NCI-H2029 treated with DMSO at 0.1 percent for 48 hours (cell line): ENCODE measurements around the gene SULT1C3.

Experiments
- DNase-seq: peaks from one replicate; lab custom pipeline; 2025; lab: John Stamatoyannopoulos, UW

The SULT1C3 gene

GRCh38 chr2:108239786-108240185 lies at the start of gene SULT1C3:
Gene SULT1C3 (plus strand): TSS chr2:108239968. CDS start chr2:108247195, 7,227 bp downstream.
- DNase-seq: no peak

GRCh38 chr2:108193251-108193650 lies 46.5 kb upstream of the SULT1C3 start:
- no peak for DNase-seq

DNA sequence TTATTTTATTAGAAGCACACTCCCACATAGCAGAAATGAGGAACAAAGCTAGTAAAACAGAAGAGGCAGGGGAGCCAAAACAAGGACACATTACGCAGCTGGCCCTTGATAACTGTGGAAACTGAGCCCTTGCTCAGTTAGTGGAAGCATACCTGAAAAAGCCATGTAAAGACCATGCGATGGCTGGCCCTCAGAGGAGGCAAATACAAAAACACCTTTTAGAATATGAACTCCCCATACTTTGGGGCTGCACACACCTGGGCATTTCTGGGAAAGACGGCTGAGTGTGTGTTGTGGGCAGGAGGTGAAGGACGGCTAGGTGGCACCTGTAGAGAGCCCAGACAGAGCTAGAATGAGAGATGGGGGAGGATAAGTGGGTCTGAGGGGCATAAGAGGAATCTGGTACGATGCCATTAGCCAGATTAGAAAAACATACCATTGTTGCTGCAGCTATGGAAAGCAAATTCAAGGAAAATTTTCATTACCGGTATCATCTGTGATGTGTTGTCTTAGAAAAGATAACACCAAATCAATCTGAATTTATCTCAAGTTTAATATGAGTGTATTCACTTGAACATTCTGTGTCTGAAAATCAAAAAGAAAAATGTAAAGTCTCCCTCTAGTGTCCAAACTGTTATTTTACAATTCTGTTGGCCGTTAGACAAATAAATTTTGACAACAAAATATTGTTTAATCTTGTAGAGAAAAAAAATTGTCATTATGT lies 45.2 kb upstream of the SULT1C3 start:
- no peak for DNase-seq

DNA sequence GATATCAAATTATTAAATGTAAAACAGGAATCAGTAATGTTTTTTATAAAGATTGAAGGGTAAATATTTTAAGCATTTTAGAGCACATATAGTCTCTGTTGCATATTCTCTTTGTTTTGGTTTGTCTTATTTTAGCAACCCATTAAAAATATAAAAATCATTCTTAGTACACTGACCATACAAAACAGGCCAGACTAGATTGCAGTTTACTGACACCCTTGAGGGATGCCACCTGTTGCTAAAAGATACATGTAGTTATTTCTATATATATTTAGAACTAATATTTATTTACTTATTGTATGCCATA lies 44.7 kb upstream of the SULT1C3 start:
- no peak for DNase-seq

- DNase-seq: no peak
Measured at GRCh38 chr2:108199726-108200125, 40.0 kb upstream of the SULT1C3 start.

DNA sequence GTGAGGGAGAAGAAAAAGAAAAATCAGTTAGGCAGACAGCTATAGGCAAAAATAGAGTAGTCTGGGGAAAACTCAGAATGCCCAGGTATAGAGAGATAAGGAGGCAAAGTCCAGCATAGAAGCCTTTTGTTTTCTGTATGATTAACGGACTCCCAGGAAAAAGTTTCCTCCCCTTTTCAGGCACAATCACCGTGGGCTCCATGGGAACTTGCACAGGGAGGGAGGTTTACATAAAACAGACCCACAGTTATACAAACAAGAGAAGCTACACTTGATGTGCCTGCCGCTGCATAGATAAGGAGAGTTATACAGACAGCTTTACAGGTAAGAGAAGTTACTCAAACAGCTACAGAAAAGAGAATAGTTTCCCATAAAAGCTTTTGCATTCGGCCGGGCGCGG lies 39.2 kb upstream of the SULT1C3 start:
- DNase-seq: no peak

DNA sequence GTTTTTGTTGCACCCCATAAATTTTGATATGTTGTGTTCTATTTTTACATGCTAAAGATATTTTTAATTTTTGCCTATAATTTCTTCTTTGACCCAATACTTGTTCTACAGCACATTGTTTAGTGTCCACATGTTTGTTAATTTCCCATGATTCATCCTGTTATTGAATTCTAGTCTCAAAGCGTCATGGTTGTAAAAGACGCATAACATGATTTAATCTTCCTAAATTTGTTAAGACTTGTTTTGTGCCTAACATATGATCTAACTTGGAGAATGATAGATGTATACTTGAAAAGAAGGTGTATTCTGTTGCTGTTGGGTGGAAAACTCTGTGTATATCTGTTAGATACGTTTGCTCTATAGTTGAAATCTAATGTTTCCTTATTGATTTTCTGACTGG lies 27.1 kb upstream of the SULT1C3 start:
- DNase-seq: no peak

DNA sequence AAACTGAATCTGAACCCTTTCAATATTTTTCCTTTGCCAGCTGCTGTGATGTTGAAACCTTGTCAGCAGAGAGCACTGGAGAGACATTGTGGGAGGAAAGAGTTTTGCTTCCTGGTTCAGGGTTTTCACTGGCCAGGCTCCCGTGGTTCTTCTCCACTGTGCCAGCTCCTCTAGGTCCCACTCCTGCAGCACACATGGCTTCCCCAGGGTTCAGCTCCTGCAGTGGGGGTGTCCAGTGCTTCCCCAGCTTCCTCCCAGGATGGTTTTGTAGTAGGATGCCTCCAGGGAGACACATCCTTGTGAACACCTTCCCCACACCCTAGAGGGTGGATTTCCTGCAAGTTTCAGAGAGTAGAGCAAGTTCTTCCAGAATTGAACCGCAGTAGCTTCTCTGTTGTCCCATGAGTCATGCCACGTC lies 24.0 kb upstream of the SULT1C3 start:
- peak; percentile 15 for DNase-seq

DNA sequence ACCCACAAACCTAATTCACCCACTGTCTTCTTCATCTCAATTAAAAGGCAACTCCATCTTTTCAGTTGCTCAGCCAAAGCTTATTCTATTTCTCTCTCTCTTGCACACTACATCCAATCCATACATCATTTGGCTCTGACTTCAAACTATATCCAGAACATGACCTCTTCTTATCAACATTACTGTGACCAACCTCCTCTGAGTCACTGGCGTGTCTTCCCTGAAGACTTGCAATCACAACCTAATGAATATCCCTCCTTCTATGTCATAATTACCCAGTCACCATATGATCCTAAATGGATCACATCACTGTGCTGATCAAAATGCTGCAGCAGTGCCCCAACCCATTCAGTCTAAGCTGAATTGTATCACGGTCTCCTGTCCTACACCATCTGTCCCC lies 22.6 kb upstream of the SULT1C3 start:
- DNase-seq: no peak

GRCh38 chr2:108219688-108220087 lies 20.1 kb upstream of the SULT1C3 start:
- no peak for DNase-seq

DNA sequence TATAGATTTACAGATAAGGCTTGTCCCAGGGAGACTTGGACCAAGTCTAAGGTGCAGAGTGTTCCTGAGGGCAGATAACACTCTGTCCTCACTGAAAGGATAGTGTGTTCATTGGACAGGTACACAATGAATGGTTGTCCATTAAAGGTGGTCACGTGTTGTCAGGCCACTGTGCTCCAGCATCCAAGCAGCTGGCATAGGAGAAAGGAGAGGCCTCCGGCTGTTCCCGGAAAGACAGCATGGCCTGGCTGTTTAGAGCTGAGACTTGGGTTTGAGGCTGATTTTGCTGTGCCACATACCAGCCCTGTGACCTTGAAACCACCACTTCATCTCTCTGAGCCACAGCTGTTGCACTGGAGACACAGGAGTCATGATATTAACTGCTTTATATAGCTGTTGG lies 19.6 kb upstream of the SULT1C3 start:
- DNase-seq: no peak

DNA sequence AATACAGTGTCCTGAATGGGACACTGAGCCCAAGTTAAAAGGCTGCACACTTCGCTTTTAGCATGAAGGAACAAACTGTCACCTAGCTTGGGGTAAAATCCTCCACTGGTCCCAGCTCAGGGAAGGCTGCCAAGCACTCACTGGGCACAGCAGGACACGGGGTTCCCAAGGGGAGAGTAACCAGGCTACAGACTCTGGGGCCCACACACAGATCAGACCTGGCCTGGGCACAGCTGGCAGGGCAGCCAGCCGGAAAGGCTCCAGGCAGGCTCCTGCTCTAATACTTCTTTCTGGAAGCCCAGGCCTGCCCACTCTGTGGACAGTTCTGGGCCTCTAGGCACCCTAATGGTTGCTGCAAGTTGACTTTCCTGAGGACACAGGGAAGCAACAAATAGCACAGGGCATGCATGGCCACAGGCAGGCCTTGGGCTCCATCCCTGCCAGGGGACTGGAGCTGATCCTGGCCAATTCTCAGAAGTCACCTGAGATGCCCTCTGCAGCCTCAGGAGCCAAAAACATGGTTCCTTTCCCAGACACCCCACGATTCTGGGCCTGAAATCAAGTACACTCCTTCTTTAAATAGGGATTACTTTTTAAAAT lies 18.7 kb upstream of the SULT1C3 start:
- DNase-seq: no peak

- no peak for DNase-seq
Measured at GRCh38 chr2:108222261-108222660, 17.5 kb upstream of the SULT1C3 start.

- no peak for DNase-seq
Measured at GRCh38 chr2:108223573-108223972, 16.2 kb upstream of the SULT1C3 start.

GRCh38 chr2:108224022-108224421 lies 15.7 kb upstream of the SULT1C3 start:
- no peak for DNase-seq

DNA sequence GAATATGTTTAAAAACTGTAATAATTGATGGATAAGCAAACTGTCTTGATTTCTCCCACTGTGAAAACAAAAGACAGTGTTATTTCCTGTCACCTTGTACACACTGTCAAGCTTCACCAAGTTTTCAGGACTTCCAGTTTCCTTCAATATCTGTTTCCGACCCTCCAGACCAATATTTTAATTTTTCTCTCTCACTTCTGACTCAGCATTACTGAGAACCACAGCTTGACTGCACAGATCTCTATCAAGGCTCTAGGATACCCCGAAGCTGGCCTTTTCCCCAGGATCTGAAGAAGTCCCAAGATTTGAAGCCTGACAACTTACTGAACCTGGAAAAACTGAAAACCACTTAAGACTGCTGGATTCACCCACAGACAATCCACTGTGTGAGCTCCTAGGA lies 13.2 kb upstream of the SULT1C3 start:
- no peak for DNase-seq

DNA sequence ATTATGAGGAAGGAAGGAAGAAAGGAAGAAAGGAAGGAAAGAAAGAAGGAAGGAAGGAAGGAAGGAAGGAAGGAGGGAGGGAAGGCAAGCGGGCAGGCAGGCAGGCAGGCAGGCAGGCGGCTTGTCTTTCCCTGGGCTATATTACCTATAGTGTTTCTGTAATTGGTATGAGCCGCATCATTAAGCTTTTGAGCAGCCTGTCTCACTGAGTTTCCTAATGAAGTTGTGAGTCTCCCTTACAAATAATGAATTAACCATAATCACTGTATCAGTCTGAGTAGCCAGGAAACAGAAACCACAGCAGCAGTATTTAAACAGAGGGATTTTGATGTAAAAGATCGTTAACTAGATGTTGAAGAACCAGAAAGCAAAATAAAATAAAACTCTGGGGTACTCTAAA lies 11.8 kb upstream of the SULT1C3 start:
- DNase-seq: no peak

- DNase-seq: no peak
Measured at GRCh38 chr2:108228537-108228936, 11.2 kb upstream of the SULT1C3 start.

DNA sequence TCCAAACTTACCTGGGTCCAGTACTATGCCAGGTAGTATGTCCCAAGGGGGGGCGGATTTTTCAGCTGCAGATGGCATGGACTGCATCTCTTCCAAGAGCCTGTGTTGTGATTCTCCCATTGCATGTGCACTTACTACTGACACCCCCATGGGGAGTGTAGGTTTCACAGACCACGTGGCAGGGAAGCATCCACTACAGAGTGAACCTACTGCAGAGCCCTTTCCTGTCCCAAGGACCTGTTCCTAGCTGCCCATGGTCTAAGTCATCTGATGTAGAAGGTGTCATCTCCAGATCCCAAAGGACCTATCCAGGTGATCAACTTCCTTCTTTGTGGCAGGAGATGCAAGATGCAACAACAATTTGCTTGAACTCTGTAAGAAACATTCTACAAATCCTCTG lies 9.9 kb upstream of the SULT1C3 start:
- DNase-seq: no peak

DNA sequence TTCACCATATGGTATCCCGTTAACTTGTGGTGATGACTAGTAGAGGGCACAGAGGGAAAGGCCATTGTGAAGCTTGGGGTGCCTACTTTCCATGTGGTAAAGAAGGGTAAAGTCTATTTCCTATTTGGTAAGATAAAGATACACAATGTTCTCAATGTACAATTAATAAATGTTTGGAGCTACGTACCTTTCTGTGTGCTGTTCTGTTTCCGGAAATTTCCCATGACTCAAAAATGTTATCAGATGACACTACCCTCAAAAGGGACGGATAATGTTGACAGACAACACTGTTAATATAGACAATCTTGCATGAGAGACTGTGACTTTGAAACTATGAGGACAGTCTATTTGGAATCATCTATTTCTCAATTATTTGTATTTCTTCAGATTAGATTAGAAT lies 4.2 kb upstream of the SULT1C3 start:
- no peak for DNase-seq

DNA sequence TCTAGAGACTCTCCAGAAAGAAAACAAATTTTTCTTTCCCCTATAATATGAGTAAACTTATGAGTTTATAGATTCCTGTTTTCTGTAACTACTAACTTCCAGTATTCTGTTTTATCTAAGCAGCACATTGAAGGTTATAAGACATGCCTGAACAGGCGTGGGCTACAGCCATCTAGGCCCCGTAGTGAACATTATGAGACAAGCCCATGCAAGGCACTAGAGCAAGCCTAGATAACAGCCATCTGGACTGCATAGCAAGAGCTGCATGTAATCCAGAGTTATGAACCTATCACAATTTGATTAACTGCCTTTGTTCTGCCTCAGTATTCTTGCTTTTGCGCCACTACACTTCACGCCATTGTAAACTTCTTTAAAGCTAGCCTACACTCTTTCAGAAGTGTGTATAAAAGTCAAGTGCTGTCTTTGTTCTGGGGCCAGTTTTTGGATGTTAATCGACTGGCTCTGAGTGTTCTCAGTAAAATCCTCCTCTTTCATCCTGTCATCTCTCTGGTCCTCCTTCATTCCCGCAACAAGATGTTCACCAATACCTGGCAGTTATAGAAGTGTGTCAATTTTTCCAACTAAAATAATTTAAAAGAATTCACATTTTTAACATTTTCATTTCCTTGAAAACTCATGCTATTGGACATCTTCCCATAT lies 3.0 kb upstream of the SULT1C3 start:
- no peak for DNase-seq

DNA sequence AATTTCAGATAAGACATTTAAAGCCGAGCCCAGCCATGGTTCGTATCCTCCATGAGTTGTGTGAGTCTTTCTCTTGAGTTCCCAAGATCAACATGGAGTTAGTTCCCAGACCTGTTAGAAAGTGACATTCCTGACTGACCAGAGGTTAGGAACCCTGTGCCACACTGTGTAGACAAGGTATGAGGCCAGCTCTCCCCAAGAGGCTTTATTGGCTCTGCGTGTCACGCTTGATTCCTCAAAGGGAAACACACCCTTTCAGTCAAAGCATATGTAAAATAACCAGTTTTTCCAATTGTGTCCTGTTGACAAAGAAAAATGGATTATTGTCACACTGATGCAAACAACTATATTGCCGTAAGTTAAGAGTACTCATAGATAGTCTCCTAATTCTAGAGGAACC lies 1.2 kb downstream of the SULT1C3 start:
- no peak for DNase-seq

DNA sequence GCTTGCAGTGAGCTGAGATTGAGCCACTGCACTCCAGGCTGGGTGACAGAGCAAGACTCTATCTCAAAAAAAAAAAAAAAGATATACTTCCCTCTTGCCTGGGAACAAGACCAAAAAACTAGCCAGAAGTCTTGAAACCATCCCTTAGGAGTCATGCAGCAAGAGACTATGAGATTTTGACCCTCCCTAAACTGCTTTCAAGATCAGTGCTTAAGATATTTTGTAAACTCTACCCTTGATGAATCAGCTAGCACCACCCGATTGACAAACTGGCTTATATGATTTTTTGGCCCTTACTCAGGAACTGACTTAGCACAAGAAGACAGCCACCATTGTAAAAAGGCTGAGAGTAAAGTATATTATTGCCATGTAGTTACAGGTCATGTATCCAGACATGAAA lies 3.8 kb downstream of the SULT1C3 start:
- no peak for DNase-seq
